Mucosa of stomach (tissue), 1 donor: Measurements from ENCODE around the gene TNFSF13.

Source experiments
- H3K27me3 ChIP-seq: one replicate; pipeline ENCODE4 v1.7.0; 2013; ENCODE audit warnings: mild to moderate bottlenecking, low read length; ENCODE audit not compliant: control insufficient read depth, insufficient read depth
- H3K36me3 ChIP-seq: one replicate; pipeline ENCODE4 v1.7.0; 2013; ENCODE audit warnings: low read length; ENCODE audit not compliant: control insufficient read depth, insufficient read depth
- H3K4me1 ChIP-seq: one replicate; pipeline ENCODE4 v1.7.0; 2013; ENCODE audit warnings: mild to moderate bottlenecking, low read length; ENCODE audit not compliant: control insufficient read depth, insufficient read depth
- H3K4me3 ChIP-seq: one replicate; pipeline ENCODE4 v1.7.0; 2013; ENCODE audit warnings: low read length
- H3K9ac ChIP-seq: one replicate; pipeline ENCODE4 v1.7.0; 2013; ENCODE audit warnings: mild to moderate bottlenecking, low read length, moderate library complexity
- H3K9me3 ChIP-seq: one replicate; pipeline ENCODE4 v1.7.0; 2013; ENCODE audit warnings: mild to moderate bottlenecking, low read length, moderate library complexity; ENCODE audit not compliant: control insufficient read depth
- donor health status: Pancreatic carcinoma.

The TNFSF13 gene

DNA sequence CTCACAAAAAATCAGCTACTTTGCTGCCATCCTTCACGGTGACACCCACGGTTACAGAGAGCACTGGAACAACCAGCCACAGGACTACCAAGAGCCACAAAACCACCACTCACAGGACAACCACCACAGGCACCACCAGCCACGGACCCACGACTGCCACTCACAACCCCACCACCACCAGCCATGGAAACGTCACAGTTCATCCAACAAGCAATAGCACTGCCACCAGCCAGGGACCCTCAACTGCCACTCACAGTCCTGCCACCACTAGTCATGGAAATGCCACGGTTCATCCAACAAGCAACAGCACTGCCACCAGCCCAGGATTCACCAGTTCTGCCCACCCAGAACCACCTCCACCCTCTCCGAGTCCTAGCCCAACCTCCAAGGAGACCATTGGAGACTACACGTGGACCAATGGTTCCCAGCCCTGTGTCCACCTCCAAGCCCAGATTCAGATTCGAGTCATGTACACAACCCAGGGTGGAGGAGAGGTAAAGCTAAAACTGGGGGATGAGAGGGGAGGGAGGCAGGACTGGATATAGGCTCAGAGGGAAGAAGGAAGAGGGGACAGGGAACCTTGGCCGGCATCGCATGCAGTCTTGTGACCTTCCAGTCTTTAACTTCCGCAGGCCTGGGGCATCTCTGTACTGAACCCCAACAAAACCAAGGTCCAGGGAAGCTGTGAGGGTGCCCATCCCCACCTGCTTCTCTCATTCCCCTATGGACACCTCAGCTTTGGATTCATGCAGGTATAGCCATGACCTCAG is 21.5 kb downstream of the TNFSF13 start:
- H3K4me3 ChIP-seq: peak overlapping the region; percentile 49
- H3K9me3 ChIP-seq: no peaks in the 10 kb centered on the region
- H3K36me3 ChIP-seq: peaks cover 36% of the 10 kb centered on the region
- peak overlapping the region; percentile 87 for H3K9ac ChIP-seq
- peaks cover 62% of the 10 kb centered on the region for H3K4me1 ChIP-seq
- no peaks in the 10 kb centered on the region for H3K27me3 ChIP-seq

DNA sequence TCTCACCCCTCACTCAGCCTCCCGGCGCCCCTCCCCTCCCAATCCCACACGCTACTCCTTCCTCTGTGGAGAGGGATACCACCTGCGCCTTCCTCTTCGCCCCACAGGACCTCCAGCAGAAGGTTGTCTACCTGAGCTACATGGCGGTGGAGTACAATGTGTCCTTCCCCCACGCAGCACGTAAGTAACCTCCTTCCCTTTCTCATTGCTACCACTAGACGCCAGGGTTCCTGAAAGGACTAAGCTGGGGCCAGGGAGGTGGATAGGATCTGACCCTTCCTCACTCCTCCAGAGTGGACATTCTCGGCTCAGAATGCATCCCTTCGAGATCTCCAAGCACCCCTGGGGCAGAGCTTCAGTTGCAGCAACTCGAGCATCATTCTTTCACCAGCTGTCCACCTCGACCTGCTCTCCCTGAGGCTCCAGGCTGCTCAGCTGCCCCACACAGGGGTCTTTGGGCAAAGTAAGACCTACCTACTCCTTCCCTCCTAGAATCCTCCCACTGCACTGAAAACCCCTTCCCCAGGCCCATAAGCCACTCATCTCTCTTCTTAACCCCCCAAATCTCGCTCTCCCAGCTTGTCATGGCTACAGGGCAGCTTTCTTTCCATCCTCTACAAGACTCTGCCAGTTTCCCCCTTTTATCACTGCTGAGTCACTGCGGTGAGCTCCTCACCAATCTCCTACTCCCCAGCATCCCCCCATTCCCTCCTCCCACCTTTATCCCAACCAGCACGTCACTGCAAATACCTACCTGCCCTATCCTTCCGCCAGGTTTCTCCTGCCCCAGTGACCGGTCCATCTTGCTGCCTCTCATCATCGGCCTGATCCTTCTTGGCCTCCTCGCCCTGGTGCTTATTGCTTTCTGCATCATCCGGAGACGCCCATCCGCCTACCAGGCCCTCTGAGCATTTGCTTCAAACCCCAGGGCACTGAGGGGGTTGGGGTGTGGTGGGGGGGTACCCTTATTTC is 22.3 kb downstream of the TNFSF13 start:
- peaks cover 28% of the 10 kb centered on the region for H3K36me3 ChIP-seq
- H3K4me1 ChIP-seq: peaks cover 63% of the 10 kb centered on the region
- H3K27me3 ChIP-seq: no peaks in the 10 kb centered on the region
- H3K9ac ChIP-seq: peak overlapping the region; percentile 87
- H3K4me3 ChIP-seq: peak overlapping the region; percentile 49
- H3K9me3 ChIP-seq: no peaks in the 10 kb centered on the region

DNA sequence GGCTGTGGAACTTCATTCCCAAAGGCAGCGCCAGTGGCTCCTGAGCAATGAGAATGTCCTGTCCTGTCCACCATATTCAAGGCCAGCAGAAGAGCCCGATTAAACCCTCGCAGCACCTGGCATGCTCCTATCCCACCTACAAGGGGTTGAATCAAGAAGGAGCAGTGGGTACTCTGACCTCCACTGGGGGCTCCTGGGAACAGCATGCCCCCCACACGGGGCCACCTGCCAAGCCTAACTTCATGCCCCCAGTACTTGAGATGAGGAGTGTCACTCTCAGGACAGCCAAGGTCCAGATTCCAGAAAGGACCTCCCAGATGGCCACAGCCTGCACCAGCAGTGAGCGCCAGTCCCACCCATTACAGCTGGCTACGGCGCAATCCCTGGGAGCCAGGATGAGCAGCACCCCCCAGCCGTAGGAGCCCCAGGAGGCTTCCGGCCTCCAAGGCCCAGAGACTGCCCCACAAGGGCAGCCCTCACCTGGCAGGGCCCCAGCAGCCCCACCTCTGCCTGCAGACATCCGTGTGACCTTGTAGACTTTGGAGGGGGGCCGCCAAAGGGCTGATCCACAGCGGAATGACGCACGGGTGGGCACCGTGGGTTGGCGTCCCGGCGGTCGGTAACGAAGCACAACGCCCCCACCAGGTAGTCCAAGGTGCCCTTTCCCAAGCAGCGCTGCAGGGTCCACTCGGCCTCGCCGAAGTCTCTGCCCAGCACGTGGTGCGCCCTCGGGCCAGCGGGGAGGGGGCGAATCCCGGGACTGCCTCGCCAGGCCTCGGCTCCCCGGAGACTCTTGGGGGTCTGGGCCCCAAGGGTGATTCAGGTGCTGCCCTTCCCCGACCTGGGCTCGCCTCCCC is 24.1 kb downstream of the TNFSF13 start:
- peak overlapping the region; percentile 90 for H3K4me3 ChIP-seq
- H3K36me3 ChIP-seq: peaks cover 13% of the 10 kb centered on the region
- peak overlapping the region; percentile 94 for H3K9ac ChIP-seq
- no peaks in the 10 kb centered on the region for H3K27me3 ChIP-seq
- no peaks in the 10 kb centered on the region for H3K9me3 ChIP-seq
- H3K4me1 ChIP-seq: peaks cover 59% of the 10 kb centered on the region

DNA sequence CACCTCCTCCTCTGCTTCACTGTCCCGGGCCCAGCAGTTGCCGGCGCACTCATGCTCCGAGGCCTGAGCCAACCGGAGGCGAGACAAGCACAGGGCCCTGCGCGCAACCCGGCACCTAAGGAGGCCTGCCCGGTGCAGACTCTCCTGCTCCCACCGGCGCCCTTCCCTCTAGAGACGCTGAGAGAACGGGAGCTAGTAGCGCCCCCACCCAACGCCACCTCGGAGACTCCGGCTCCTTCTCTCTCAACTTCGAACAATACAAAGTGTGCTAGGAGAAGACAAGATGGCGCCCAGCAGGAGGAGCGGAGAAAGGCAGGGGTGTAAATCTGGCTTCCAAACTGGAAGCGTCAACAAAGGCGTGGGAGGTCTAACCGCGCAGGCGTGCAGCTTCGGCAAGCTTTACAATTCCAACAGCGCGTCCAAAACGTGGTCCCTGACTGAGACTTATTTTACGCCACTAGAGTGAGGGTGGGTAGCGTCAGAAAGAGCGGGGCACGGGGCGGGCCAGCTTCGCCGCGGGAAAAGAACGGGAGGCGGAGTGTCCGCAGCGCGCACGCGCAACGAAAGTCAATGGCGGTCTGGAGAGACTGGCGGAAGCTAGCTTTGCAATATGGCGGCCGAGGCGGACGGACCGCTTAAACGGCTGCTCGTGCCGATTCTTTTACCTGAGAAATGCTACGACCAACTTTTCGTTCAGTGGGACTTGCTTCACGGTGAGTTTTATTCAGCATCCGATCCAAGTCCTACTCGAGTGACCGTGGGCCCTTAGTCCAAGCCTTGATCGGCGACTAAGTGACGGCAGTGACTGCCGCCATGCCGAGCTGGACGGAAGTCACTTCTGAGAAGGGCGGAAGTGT is 24.9 kb downstream of the TNFSF13 start, which contains the start of gene MPDU1:
Gene MPDU1 (plus strand): TSS at position 600 of the 857 bp plus-strand sequence. CDS start 11 bp downstream, at position 611.
- Histone ChIP-seq H3K9me3 (no peaks in the 10 kb centered on the region), H3K27me3 (no peaks in the 10 kb centered on the region), H3K4me1 (peaks cover 56% of the 10 kb centered on the region), H3K4me3 (peak within 1 kb of the TSS; percentile 90), H3K36me3 (peaks cover 6% of the 10 kb centered on the region), H3K9ac (peak within 1 kb of the TSS; percentile 94)

DNA sequence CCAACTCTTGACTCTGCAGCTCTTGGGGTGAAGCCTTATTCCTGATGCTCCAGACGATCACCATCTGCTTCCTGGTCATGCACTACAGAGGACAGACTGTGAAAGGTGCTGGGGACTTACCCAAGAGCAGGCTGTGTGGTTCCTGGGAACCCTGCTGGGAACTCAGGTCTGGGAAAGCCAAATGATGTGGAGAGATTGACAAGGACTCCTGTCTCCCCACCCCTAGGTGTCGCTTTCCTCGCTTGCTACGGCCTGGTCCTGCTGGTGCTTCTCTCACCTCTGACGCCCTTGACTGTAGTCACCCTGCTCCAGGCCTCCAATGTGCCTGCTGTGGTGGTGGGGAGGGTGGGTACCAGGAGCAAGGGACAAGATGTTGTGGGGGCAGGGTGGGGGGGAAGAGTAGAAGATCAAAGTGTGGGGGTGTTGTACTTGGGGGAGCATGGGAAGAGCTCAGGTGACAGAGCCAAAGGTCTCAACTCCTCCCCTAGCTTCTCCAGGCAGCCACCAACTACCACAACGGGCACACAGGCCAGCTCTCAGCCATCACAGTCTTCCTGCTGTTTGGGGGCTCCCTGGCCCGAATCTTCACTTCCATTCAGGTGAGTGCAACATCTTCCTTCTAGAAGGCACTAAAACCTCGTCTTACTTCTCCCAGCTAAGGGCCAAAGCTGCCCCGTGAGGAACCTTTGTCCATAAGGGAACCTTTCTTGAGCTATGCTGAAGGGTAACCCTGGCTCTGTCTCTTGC is 28.3 kb downstream of the TNFSF13 start:
- H3K27me3 ChIP-seq: no peaks in the 10 kb centered on the region
- no peaks in the 10 kb centered on the region for H3K9me3 ChIP-seq
- H3K36me3 ChIP-seq: no peaks in the 10 kb centered on the region
- H3K4me1 ChIP-seq: peaks cover 47% of the 10 kb centered on the region
- no peak overlapping the region for H3K4me3 ChIP-seq
- no peak overlapping the region for H3K9ac ChIP-seq

DNA sequence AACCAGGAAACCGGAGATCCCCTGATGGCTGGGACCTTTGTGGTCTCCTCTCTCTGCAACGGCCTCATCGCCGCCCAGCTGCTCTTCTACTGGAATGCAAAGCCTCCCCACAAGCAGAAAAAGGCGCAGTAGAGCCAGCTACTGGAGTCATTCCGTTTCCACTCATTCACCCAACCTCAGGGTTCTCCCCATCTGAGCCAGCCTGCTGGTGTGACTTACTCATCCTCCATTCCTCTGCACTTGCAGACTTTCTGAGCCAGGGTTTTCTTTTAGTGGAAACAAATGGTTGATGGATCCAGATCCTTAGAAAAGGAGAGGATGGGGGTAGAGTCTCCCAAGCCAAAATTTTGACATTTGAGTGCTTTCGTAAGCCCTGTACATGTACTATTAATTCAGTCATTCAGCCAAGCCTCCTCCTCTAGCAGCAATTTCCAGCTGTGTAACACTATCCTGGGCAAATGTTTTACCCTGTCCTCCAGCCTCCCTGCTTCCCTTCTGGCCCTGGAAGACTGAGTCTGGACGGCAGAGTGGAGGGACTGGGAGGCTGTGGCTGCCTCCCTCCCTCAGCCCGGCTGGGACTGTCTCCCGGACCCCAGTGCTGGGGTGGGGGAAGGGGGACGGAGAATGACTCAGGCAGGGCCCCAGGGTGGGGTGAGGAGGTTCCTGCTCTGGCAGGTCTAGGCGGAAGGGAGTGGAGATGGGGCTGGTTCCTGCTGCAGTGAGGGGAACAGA is 29.0 kb downstream of the TNFSF13 start:
- Histone ChIP-seq H3K9me3 (no peaks in the 10 kb centered on the region), H3K4me1 (peaks cover 40% of the 10 kb centered on the region), H3K9ac (no peak overlapping the region), H3K4me3 (no peak overlapping the region), H3K36me3 (peaks cover 1% of the 10 kb centered on the region), H3K27me3 (no peaks in the 10 kb centered on the region)

DNA sequence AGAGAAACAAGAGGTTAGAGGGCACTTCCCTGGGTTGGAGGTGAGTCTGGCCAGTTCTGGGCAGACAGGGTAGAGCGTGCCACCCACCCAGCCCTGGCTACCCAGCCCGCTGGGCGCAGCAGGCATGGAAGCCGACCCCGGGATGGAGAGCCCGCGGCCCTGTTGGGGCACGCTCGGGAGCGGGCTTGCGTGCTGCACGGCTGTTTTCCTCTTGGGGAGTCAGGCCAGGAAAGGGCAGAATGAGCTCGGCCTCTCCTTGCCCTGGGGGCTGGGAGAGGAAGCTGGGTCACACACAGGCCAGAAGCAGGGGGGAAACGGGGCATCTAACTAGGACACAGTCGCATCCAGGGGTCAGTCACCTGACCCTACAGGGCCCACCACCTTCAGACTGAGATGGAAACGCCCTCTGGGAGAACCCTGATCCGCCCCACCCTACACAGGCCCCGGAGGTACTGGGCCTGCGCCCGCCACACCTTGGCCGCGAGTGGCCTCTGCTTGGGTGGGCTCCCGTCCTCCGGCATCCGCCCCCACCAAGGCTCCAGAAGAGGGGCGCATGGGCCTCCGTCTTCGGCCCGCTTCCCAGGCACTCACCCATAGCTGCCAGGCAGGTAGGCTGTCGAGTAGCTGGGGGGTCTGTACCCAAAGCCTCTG is 30.1 kb downstream of the TNFSF13 start:
- H3K27me3 ChIP-seq: no peaks in the 10 kb centered on the region
- peaks cover 12% of the 10 kb centered on the region for H3K36me3 ChIP-seq
- H3K4me1 ChIP-seq: peaks cover 30% of the 10 kb centered on the region
- no peaks in the 10 kb centered on the region for H3K9me3 ChIP-seq
- peak overlapping the region; percentile 50 for H3K9ac ChIP-seq
- no peak overlapping the region for H3K4me3 ChIP-seq

DNA sequence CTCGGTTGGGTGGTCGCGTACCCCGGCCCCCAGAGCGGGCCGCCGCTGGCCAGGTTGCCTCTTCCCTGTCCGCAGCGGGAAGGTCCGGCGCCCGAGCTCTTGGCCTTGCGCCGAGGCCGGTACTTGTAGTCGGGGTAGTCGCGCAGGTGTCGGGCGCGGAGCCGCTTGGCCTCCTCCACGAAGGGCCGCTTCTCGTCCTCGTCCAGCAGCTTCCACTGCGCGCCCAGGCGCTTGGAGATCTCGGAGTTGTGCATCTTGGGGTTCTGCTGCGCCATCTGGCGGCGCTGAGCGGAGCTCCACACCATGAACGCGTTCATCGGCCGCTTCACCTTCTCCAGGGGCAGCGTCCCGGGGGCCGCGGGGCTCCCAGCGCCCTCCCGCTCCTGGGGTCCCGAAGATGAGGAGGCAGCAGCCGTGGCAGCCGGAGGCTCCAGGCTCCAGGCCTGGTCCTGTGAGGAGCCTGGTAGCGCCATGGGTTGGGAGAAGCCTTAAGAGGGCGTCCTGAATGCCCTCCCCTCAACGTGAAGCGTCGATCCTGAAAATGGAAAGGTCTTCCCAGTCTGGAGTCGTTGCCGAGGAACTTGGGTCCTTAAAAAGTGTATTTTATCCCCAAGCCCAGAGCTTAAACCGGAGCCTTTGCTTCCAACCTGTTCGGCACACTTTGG is 30.8 kb downstream of the TNFSF13 start:
- H3K4me3 ChIP-seq: no peak overlapping the region
- no peaks in the 10 kb centered on the region for H3K27me3 ChIP-seq
- peak overlapping the region; percentile 50 for H3K9ac ChIP-seq
- peaks cover 28% of the 10 kb centered on the region for H3K4me1 ChIP-seq
- H3K36me3 ChIP-seq: peaks cover 15% of the 10 kb centered on the region
- H3K9me3 ChIP-seq: no peaks in the 10 kb centered on the region

DNA sequence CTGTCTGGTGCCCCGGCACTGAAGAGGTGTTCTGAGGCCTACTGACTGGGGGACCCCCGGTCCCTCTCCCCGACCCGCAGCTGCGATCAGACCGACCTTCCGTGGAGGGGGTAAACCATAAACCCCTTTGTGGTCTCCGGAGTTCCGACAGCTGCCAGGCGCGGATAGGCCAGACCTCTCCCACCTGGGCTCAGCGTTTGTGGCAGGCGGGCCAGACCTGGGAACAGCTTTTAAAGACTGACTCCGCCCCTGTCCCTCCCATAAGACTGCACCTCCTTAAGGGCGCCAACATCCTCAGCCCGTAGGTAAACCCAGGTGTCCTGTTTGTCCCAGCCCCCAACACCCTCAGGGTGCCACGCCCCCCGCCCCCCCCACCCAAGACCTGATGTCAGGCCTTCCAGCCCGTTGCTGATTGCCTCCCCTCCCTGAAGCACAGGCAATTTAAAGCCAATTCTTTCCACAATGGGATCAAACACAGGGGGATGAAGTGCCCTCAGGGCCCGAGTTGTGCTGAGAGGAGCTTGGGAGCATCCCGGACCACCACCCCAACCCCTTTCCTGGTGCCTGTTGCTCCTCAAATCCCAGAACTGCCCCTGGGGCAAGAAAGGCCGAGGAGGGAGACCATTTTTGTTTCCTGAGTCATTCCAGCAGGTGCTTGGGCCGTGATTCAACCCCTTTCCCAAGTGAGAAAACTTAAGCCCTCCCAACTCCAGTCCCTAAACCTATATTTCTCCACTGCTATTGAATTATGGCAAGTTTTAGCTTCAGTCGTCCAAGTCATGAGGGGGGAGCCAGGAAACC is 31.5 kb downstream of the TNFSF13 start, which contains the start of gene SOX15:
Gene SOX15 (minus strand): TSS at position 204 of the 801 bp plus-strand sequence. CDS start 418 bp downstream, outside the sequence.
- Histone ChIP-seq H3K27me3 (no peaks in the 10 kb centered on the region), H3K9me3 (no peaks in the 10 kb centered on the region), H3K9ac (peak within 1 kb of the TSS; percentile 50), H3K4me1 (peaks cover 20% of the 10 kb centered on the region), H3K4me3 (no peak within 1 kb of the TSS), H3K36me3 (peaks cover 15% of the 10 kb centered on the region)
